ENCODE data around the gene USP24.
"Not testable (repeated sequence)": the region's sequence is repeated elsewhere in the genome, so short reads cannot be mapped to it uniquely, and the experiment has no call there.

The USP24 gene

DNA sequence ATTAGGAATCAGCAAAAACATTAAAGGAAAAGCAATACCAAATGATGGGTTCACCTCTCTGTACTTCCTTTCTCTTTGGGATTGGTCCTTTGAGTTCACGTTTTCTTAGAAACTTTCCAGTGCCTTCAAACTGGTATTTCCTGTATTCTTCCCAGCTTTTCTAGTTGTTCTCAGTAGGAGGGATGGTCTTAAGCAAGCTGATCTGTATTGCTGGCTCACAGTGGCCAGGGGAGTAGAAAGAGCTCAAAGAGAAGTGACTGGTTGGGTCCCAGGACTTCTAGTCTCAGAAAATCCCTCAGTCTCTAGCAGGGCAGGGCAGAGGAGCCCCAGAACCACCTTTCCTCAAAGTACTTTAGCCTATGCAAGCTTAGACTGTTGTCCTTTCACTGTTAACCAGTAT is 10.1 kb upstream of the USP24 start:
- no peak for DNase-seq

DNA sequence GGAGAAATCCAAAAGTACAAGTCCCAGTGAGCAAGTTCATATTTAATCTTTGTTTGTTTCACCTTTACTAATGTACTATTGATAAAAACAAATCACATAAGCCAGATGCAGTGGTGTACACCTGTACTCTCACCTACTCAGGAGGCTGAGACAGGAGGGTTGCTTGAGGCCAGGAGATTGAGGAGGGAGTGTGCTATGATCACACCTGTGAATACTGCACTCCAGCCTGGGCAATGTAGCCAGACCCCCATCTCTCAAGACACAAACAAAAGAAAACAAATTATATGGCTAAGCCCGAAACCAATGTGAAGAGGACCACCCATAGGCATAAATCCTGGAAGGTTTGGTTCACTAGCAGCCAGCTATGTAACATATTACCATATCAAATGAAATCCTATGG is 9.6 kb upstream of the USP24 start:
- DNase-seq = no peak

DNA sequence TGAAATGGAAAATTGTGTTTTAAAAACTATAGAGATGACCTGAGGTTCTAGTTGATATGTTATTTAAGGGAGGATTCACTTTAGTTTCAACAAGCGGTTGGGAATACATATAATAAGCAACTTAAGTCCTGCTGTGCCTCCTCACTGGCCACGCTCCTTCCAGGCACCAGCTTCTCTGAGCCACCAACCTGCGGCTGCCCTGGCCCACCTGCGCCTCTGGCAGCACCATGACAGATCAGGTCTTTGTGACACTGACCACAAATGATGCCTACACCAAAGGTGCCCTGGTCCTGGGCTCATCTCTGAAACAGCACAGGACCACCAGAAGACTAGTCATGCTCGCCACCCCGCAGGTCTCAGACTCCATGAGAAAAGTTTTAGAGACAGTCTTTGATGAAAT is 7.0 kb upstream of the USP24 start:
- no peak for DNase-seq

DNA sequence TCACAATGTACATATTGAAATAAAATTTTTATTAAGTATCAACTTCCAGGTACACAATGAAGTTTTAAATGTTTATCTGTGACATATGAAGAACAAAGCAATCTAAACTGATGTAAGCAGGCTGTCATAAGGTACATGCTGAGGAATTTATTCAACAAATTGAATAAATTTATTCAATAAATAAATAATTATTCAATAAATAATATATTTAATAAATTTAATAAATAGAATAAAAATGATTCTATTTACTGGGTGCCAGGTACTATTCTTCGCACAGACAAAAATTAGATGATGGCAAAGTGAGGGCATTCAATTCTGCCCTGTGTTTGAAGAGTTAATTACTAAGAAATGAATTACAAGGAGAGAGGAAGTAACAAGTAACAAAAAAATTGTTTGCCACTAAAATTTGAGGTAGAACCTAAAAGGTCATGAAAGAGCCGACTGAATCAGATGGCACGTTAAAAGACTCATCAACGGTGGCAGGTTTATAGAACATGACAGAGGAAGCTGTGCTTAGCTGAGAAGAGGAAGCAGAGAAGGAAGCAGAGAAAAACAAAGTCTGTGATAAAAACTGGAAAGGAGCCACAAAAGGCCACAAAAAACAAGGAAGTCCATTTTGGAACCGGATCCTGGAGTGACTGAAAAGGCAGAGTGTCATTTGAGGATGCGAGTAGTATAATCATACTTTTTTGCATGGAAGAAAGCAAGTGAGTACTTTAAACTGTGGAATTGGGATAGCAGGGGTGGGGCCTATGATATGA is 2.2 kb upstream of the USP24 start:
- DNase-seq = no peak

DNA sequence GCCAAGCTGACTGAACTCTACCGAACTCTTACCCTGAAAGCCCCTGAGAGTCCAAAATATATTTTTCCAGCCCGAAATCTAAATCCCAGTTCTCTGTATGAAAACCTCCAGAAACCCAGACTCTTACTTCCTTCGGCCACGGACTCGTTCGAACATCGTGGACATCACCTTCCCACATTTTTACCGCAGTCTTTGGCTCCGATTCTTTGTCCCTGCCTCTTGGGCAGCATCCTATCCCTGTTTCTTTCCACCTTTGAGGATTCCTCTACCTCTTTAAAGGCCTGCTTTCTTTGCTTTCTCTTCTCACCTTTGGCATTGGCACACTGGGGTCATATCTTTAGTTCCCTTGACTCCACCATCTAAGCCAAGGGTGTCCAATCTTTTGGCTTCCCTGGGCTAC is 932 bp upstream of the USP24 start:
- DNase-seq = no peak

DNA sequence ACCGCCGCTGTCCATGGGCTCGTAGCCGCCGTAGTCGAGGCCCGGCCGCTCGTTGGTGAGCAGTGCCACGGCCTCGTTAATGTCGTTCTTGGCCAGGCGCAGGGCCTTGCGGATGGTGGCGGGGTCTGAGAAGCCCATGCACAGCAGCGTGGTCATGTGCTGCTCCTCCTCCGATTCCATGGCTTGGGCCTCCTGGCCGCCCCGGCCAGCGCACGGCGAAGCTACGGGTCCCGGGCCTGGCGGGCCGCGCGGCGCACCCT is 300 bp downstream of the USP24 start:
- DNase-seq = peak; percentile 36

DNA sequence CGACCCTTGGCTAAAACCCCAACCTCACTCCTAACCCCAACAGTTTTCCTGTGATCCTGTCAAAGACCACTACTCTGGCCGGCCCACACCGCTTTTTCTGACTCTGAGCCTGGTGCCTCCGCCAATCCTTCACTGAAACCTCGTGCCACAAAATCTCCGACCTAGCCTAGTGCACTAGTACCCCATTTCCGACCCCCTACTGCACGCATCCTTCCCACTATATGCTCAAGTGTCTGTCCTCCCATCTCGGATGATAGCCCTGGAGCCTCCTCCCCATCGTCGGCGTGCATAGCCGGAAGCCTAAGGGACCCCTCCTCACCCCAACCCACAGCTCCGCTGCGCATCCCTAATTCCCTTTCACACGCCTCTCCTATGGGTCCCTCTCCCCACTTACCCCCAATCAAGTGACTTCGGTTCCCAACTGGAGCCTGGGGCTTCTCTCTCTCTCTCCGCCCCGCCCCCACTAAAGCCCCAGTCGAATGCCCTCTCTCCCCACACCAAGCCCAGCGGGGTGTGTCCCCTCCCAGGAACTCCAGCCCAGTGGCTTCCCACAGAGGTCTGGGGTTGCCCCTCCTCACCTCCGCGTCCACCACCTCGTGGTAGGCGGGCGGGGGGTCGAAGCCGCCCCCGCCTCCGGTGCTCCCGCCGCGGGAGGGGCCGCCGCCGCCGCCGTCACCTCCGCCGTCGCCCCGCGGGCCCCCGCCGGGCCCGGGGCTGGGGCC is 791 bp downstream of the USP24 start:
- no peak for DNase-seq

DNA sequence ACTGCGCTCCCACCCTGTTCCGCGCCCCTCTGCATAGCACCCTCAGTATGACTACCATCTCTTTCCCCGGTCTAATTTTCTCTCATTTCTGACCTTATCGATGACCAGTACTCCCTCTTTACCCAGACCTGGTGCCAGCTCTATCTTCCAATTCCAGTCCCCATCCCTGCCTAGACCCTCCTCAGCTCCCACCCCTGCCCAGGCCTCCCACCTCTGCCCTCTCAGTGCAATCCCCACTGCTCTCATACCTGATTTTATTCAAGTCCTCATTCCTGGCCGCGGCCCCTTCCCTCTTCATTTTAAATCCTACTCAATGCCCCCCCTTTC is 1.3 kb downstream of the USP24 start:
- no peak for DNase-seq

DNA sequence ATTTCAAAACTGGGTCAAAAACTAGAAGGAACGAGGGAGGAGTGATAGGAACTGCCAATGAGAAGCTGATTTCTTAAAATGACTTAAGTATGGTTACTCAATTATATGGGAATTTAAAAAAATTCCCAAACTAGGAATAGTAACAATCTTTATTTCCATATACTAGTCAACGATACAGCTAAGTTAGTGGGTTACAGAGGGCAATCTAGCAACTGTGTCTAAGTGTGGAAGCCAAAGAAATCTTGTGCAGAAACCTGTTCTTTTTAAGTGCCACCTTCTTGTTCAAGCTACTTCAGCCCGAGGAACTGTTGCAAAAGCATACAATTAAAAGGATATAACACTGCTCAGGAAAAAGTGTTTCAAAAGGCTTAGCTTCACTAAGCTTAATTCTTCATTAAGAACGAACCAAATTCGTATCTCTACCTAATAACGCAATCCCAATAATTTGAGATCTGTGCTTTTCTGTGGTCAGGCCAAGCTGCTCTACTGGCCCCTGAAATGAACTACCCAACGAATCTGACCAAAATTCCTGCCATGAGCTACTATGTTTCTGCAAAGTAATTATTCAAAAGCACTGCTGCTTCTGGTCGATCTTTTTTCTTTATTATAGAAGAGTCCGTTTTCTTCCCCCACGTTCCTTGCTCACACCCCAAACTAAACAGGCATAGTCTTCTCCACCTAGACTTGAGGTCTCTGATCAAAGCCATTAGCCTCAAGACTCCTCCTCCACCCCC is 1.8 kb downstream of the USP24 start:
- no peak for DNase-seq

DNA sequence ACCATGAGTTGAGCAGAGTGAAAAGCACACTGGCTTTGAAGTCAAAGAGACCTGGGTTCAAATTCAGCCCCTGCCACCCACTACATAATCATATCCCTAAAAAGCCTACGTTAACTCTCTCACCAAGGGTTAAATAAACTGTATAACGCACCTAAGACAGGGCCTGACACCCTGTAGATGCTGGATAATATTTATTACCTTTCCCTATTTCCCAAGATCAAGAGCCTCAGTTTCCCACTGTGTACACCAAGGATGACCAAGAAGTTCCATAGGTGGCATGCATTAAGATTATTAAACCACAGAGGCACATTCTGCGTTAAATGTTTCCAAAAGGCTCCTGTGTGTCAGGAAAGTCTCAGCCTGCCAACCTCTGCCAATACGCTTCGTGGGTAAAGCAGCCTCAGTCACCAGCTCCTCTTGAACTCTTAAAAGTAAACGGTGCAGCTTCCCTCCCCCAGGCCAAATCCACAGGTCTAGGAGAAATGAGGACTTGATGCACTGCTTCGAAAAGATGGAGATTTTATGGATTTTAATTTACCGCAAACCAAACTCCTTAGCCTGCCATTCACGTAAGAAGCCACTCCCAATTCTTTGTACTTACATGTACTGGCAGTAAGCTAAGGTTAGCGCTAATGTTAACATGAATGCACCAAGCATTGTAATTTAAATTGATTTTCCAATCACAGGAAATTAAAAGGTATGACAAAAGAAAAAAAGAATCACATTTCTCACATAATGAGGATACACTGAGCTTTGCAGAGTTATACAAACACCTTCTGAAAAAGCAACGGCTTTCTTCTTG is 2.6 kb downstream of the USP24 start:
- no peak for DNase-seq

DNA sequence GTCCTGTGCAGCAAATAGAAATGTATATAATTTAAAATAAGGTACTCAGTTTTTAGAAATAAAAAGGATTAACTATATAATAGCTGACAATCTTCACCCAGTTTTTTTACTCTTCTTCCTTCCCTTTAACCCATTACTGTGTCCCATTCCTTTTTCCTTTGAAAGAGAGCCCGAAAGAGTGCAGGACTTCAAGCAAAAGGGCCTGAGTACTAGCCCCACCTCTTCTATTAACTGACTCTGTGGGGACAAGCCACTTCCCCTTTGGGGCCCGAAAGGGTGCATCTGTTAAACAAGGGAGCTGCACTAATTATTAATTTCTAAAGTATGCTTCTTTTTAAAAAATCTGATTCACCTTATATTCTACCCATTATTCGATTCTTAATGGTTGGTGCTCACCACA is 3.3 kb downstream of the USP24 start:
- no peak for DNase-seq

DNA sequence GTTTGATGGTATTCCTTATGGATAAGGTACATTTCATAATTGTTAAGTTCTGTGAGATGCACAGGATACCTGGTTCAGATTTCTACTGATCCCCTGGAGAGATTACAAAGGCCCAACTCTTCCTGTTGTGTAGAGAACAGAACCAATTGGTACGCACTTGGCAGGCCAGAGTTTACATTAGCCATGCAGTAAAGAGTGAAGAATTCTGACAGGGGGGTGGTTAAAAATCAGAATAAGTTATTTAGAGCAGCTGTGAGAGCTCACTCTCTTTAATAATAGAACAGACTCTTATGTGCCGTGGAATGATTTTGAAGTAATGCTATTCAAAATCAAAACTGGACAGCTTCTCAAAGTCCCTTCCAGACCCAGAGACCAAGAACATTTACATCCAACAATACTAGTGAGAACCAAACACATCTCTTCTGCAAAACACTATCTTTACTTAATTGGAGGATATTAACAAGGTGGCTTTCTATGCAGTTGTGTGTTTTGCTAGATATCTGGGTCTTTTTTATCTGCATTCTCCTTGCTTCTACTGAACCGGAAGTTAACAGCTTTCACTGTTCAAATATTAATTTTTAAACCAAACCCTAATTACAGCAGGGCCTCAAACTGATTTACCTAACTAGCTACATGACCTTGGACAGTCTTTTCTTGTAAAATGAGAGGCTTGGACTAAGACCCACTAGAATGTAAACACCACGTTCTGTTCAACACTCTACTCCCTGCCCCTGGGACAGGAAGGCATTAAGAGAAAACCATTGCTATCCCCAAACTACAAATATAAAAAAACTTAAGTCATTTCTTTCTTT is 4.0 kb downstream of the USP24 start:
- DNase-seq = no peak

DNA sequence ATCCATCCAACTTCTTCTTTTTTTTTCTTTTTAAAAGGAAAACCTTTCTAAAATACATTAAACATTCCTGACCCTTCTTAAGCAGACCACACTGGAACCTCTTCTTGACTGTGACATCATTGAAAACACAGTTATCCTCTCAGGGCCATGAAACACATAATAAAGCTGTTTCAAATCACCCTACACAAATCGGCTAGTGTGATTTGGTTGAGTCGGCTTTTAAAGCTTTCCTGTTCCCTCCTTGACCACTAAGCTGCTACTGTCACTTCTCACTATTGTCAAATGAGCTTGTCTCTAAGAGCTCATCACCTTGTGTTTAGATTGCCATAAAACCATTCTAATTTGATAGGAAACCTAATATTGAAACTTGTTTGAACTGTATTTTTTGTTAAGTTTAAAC is 5.9 kb downstream of the USP24 start:
- no peak for DNase-seq

DNA sequence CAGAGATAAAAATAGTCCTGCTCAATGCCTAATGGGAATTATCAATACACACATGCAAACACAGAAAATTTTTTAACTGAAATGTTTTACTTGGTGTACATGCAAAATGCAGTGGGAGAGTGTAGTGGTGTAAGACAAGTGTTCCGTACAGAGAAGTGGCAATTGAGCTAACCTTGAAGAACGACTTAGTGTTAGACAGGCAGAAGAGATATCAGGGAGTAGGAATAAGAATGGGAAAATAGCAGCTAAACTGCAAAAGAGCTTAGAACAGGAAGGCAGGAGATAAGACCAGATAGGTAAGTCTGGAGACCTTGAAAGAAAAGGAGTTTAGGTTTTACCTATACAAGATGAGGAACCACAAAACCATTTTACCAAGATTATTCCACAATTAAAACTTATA is 9.0 kb downstream of the USP24 start:
- DNase-seq = no peak

DNA sequence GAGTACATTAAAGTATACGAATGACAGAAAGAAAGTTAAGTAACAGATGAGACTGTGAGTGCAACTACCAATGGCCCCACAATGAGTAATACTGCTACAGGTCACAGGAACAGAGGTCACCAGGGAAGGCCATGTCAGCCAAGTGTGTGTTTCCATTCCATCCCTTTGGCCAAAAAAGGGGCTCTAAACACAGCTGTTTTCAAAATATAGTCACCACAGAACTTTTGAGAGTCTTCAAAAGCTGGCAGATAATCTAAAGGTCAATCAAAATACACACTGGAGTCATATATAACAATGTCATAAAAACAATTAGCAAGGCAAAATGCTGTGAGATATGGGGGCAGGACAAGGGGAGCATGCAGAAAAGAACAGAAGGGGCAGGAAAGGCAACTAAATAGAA is 10.2 kb downstream of the USP24 start:
- DNase-seq = peak; percentile 67

DNA sequence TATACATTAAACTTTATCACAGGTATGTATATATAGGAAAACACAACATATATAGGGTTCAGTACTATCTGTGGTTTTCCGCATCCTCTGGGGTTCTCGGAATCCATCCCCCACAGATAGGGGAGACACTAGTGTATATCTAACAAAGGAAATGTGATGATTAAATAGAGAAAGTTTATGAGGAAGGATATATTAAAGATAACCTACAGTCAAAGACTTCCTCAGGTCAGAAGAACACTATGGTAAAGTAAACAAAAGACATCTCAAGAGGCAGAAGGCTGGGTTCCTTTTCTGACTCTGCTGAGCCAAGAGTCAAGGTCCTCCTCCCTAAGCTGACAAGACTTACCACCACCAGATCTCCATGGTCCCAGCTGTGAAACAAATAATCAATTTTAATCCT is 12.1 kb downstream of the USP24 start:
- no peak for DNase-seq

DNA sequence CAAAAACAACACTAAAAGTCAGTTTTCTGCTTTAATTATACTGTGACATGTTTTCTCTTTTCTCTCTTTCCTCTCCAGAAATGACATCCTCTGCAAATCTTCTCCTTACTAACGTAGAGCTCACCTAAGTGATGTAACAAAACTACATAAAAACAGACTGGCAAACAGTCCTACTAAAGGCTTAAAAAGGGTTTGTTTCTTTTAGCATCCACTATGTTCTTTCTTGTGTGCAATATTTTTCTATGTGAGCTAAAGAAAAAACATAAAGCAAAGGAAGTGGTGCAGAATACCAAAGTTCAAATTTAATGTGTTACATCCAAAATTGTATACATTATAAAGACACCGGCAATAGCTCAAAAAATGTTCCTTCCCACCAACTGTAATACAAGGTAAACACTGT is 14.5 kb downstream of the USP24 start:
- DNase-seq = no peak

DNA sequence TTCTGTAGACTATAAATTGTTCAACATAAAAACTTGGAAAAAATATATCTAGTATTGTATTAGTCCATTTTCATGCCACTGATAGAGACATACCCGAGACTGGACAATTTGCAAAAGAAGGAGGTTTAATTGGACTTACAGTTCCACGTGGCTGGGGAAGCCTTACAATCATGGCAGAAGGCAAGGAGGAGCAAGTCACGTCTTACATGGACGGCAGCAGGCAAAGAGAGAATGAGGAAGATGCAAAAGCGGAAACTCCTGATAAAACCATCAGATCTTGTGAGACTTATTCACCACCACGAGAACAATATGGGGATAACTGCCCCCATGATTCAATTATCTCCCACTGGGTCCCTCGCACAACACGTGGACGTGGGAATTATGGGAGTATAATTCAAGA is 15.4 kb downstream of the USP24 start:
- DNase-seq = not testable (repeated sequence)

DNA sequence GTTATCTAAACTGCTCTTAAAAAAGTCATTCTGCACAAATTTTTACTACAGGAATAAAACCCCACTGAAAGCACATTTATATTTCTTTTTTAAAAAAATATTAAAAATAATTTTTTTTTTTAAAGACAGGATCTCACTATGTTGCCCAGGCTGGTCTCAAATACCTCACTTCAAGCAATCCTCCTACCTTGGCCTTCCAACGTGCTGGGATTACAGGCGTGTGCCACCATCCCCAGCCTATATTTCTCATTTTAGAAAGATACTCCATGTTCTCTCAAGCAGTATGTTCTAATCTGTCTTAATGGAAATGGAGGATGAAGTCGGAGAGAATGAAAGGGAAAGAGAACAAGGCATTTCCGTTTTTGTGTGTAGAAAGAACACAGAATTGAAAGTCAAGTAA is 17.1 kb downstream of the USP24 start:
- DNase-seq = no peak

DNA sequence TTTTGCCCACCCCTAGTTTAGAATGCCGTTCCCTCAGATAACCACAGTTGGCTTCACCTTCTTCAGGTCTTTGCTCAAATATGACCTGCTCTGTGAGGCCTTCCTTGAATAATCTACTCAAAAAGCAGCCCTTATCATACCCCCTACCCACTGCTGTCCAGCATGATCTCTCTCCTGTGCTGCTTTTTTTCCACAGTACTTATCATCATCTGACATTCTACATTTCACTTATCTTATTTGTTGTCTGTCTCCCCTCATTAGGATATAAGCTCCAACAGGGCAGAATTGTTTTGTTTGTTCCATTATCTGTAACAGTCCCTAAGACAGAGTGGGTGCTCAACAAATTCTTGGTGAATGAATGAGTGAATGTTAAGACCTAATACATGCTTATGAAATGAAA is 18.1 kb downstream of the USP24 start:
- no peak for DNase-seq

DNA sequence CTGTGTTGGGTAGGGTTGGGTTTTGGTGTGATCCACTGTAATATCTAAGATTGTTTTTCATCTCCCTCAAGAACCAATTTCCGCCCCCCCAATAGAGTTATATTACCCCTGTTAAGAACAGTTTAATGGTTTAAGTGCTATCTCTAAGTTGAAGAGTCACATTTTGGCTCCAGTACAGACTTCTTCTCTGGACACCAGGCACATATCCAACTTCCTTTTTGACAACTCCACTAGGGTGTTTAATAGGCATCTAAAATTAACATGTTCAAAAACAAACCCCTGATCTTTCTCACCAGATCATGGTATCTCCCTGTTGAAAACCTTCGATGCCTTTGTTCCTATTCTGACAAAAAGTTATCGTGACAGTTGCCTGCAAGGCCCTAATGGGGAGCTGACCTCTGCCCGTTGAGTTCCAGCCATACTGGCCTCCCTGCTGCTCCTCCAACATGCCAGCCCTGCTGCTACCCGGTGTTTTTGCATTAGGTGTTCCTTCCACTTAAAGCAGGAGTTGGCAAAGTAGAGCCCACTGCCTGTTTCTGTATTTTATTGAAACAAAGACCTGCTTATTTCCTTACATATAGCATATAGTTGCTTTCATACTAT is 18.6 kb downstream of the USP24 start:
- DNase-seq = no peak

DNA sequence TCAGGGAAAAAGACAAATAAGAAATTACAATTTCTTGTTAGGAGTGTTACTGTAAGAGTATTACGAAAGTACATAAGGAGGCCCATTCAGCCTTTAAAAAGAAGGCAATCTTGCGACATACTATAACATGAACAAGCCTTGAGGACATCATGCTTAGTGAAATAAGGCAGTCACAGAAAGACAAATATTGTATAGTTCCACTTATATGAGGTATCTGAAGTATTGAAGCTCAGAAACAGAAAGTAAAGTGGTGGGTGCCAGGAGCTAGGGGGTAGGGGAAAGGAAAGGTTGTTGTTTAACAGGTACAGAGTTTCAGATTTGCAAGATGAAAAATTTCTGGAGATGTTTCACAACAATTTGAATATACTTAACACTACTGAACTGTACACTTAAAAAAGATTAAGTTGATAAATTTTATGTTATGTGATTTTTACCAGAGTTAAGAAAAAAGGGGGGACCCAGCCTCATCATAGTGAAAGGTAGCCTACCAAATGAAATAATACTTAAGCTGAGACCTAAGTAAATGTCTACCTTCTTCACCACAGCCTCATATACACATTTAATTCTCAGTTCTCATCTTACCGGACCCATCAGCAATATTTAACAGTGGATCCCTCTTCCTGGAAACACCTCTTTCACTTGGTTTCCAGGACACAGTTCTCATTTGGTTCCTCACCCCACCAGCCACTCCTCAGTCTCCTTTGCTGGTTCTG is 19.5 kb downstream of the USP24 start:
- peak; percentile 57 for DNase-seq
